H9 (cell line): ENCODE measurements around the gene CHMP3. TPM values are rescaled to one million over a fixed set of nuclear protein-coding genes. Genes with fewer than 3 reads are reported as not detected.

Experiments
- DNase-seq: peaks from one replicate; pipeline ENCODE4 v3.0.0-alpha.2; 2017
- H2AFZ ChIP-seq: one replicate; pipeline ENCODE4 v1.6.1; 2013; ENCODE audit warnings: mild to moderate bottlenecking, low read length, control low read depth, moderate library complexity
- H2AK5ac ChIP-seq: 2 replicates; pipeline ENCODE4 v1.6.1; 2013; ENCODE audit warnings: low read length, control low read depth, mixed read lengths; ENCODE audit not compliant: insufficient read length
- H2BK120ac ChIP-seq: one replicate; pipeline ENCODE4 v1.6.1; 2013; ENCODE audit warnings: low read depth, mild to moderate bottlenecking, low read length, control low read depth, inconsistent platforms; ENCODE audit not compliant: poor library complexity, severe bottlenecking
- H2BK12ac ChIP-seq: 2 replicates; pipeline ENCODE4 v1.6.1; 2013; ENCODE audit warnings: low read length, control low read depth, mixed read lengths, low read depth; ENCODE audit not compliant: insufficient read length
- H2BK15ac ChIP-seq: 2 replicates; pipeline ENCODE4 v1.6.1; 2013; ENCODE audit warnings: low read depth, low read length, control low read depth
- H2BK20ac ChIP-seq: one replicate; pipeline ENCODE4 v1.6.1; 2013; ENCODE audit warnings: low read depth, mild to moderate bottlenecking, low read length, control low read depth, inconsistent platforms; ENCODE audit not compliant: poor library complexity, severe bottlenecking
- H2BK5ac ChIP-seq: 2 replicates; pipeline ENCODE4 v1.6.1; 2013; ENCODE audit warnings: low read length, control low read depth, mixed read lengths; ENCODE audit not compliant: insufficient read length
- H3K14ac ChIP-seq: 2 replicates; pipeline ENCODE4 v1.6.1; 2013; ENCODE audit warnings: low read length, control low read depth; ENCODE audit not compliant: insufficient read depth
- H3K18ac ChIP-seq: 2 replicates; pipeline ENCODE4 v1.6.1; 2013; ENCODE audit warnings: low read depth, mild to moderate bottlenecking, mixed read lengths, low read length, control low read depth; ENCODE audit not compliant: insufficient read length
- H3K23ac ChIP-seq: 2 replicates; pipeline ENCODE4 v1.6.1; 2013; ENCODE audit warnings: low read length, control low read depth, mixed read lengths, low read depth; ENCODE audit not compliant: insufficient read length
- H3K23me2 ChIP-seq: 2 replicates; pipeline ENCODE4 v1.6.1; 2013; ENCODE audit warnings: low read depth, mild to moderate bottlenecking, mixed read lengths, low read length, control low read depth; ENCODE audit not compliant: insufficient read length, poor library complexity, severe bottlenecking
- H3K27ac ChIP-seq: 2 replicates; pipeline ENCODE4 v1.5.1; 2013; ENCODE audit warnings: low read length, control low read depth, mixed read lengths, low read depth; ENCODE audit not compliant: insufficient read length
- H3K27me3 ChIP-seq: 2 replicates; pipeline ENCODE4 v1.6.1; 2013; ENCODE audit warnings: low read length, control low read depth, inconsistent platforms; ENCODE audit not compliant: insufficient read depth
- H3K4ac ChIP-seq: 2 replicates; pipeline ENCODE4 v1.6.1; 2013; ENCODE audit warnings: low read depth, mild to moderate bottlenecking, control low read depth, inconsistent platforms, low read length, moderate library complexity
- H3K4me1 ChIP-seq: 2 replicates; pipeline ENCODE4 v1.6.1; 2013; ENCODE audit warnings: low read length, control low read depth, inconsistent platforms; ENCODE audit not compliant: insufficient read depth
- H3K4me2 ChIP-seq: 2 replicates; pipeline ENCODE4 v1.6.1; 2013; ENCODE audit warnings: low read length, control low read depth, mixed read lengths; ENCODE audit not compliant: insufficient read length, insufficient read depth
- H3K56ac ChIP-seq: 2 replicates; pipeline ENCODE4 v1.6.1; 2013; ENCODE audit warnings: low read depth, mild to moderate bottlenecking, mixed read lengths, low read length, control low read depth; ENCODE audit not compliant: insufficient read length
- H3K79me1 ChIP-seq: 2 replicates; pipeline ENCODE4 v1.6.1; 2013; ENCODE audit warnings: low read depth, mild to moderate bottlenecking, moderate library complexity, low read length, control low read depth, inconsistent platforms; ENCODE audit not compliant: insufficient read depth, poor library complexity, severe bottlenecking
- H3K79me2 ChIP-seq: 2 replicates; pipeline ENCODE4 v1.6.1; 2013; ENCODE audit warnings: low read length, control low read depth, inconsistent platforms; ENCODE audit not compliant: insufficient read depth
- H3K9ac ChIP-seq: 2 replicates; pipeline ENCODE4 v1.6.1; 2013; ENCODE audit warnings: low read length, control low read depth, mixed read lengths; ENCODE audit not compliant: insufficient read length; ENCODE audit errors: extremely low read depth
- H3K9me3 ChIP-seq: one replicate; pipeline ENCODE4 v1.6.1; 2013; ENCODE audit warnings: low read depth, low read length, inconsistent platforms; ENCODE audit not compliant: control insufficient read depth
- H3T11ph ChIP-seq: one replicate; pipeline ENCODE4 v1.6.1; 2013; ENCODE audit warnings: mild to moderate bottlenecking, low read length, control low read depth, inconsistent platforms
- H4K20me1 ChIP-seq: one replicate; pipeline ENCODE4 v1.6.1; 2013; ENCODE audit not compliant: control insufficient read depth, insufficient read length, insufficient read depth
- H4K5ac ChIP-seq: 2 replicates; pipeline ENCODE4 v1.6.1; 2013; ENCODE audit warnings: low read depth, mild to moderate bottlenecking, mixed read lengths, low read length, control low read depth; ENCODE audit not compliant: insufficient read length
- H4K8ac ChIP-seq: replicated peaks from 2 replicates; pipeline ENCODE4 v1.6.1; 2013; ENCODE audit warnings: low read length, control low read depth, mixed read lengths, low read depth; ENCODE audit not compliant: insufficient read length
- H4K91ac ChIP-seq: 2 replicates; pipeline ENCODE4 v1.6.1; 2013; ENCODE audit warnings: low read depth, mild to moderate bottlenecking, moderate library complexity, mixed read lengths, low read length, control low read depth; ENCODE audit not compliant: insufficient read length
- H3K27ac Mint-ChIP-seq, 3 experiments: 2 replicates in 2 of 3; 3 replicates in 1 of 3; pipeline ENCODE4 v1.8.0; 2020 to 2021; ENCODE audit warnings: mixed read lengths in 3 of 3, mild to moderate bottlenecking in 1 of 3, moderate library complexity in 1 of 3
- H3K27me3 Mint-ChIP-seq: 2 replicates; pipeline ENCODE4 v1.8.0; 2021; ENCODE audit warnings: low read depth, mild to moderate bottlenecking, moderate library complexity, mixed read lengths
- H3K36me3 Mint-ChIP-seq, 3 experiments: 2 replicates in 2 of 3; 3 replicates in 1 of 3; pipeline ENCODE4 v1.8.0; 2020 to 2021; ENCODE audit warnings: low read depth in 3 of 3, mixed read lengths in 3 of 3; ENCODE audit not compliant: insufficient read depth in 1 of 3
- H3K4me1 Mint-ChIP-seq, 2 experiments: 2 replicates each; pipeline ENCODE4 v1.8.0; 2020; ENCODE audit warnings: mixed read lengths in 2 of 2
- H3K4me3 Mint-ChIP-seq, 2 experiments: 2 replicates in 1 of 2; 3 replicates in 1 of 2; pipeline ENCODE4 v1.8.0; 2020 to 2021; ENCODE audit warnings: mild to moderate bottlenecking in 2 of 2, mixed read lengths in 2 of 2, moderate library complexity in 1 of 2
- H3K9me3 Mint-ChIP-seq, 2 experiments: 2 replicates in 1 of 2; 3 replicates in 1 of 2; pipeline ENCODE4 v1.8.0; 2020; ENCODE audit warnings: mild to moderate bottlenecking in 2 of 2, mixed read lengths in 2 of 2, moderate library complexity in 1 of 2
- CTCF ChIP-seq: fragments of 200-600 bp; sonication (generic); conservative IDR thresholded peaks from 3 replicates; pipeline ENCODE4 v1.8.0; 2021; ENCODE audit warnings: antibody characterized with exemption, mild to moderate bottlenecking
- WGBS: extraction: QIAGEN DNeasy Blood & Tissue Kit; methylation state at CpG from one replicate; pipeline ENCODE4 v1.1.7; 2013; ENCODE audit warnings: missing lambda C conversion rate, low lambda C conversion rate, mixed read lengths; ENCODE audit not compliant: insufficient read length; ENCODE audit errors: extremely low coverage; 5-methylcytosine and 5-hydroxymethylcytosine counted together
- total RNA-seq: library from RNA; stranded (reverse); gene quantifications from 2 replicates; pipeline ENCODE4 v1.2.1, GENCODE V29; 2021

CHMP3 gene
- total RNA-seq, 1 experiment from 2014 or later = 28.8 TPM

GRCh38 chr2:86480105-86480504, 83.1 kb downstream of the CHMP3 start:
- no peak for TF ChIP-seq CTCF
- DNase-seq = no peak
- Mint-ChIP-seq H3K27me3 (no peaks in the 10 kb centered on the region), H3K27ac (peak overlapping the region in 1 of 3 experiments; percentile 53; a peak in 2 of 7 replicates), H3K4me1 (peaks cover 15 to 20% of the 10 kb centered on the region in 2 experiments), H3K36me3 (peaks cover 39 to 89% (median 82%) of the 10 kb centered on the region in 3 experiments; a peak in 6 of 7 replicates), H3K9me3 (no peaks in the 10 kb centered on the region), H3K4me3 (no peak overlapping the region)
- H4K5ac ChIP-seq = no peak overlapping the region
- H4K8ac ChIP-seq = no peak overlapping the region
- no peak overlapping the region for H3K14ac ChIP-seq
- H3K27me3 ChIP-seq = no peaks in the 10 kb centered on the region
- no peak overlapping the region for H2AK5ac ChIP-seq
- H3K9me3 ChIP-seq = no peaks in the 10 kb centered on the region
- H2BK120ac ChIP-seq = no peak overlapping the region
- no peaks in the 10 kb centered on the region for H4K20me1 ChIP-seq
- H3T11ph ChIP-seq = no peak overlapping the region
- no peak overlapping the region for H2AFZ ChIP-seq
- H3K27ac ChIP-seq = no peak overlapping the region
- H3K23me2 ChIP-seq = no peaks in the 10 kb centered on the region
- no peak overlapping the region for H2BK5ac ChIP-seq
- H3K4ac ChIP-seq = no peak overlapping the region
- WGBS = no CpG with 5 or more reads among the region's 7 CpGs
- H2BK15ac ChIP-seq = no peak overlapping the region
- H3K23ac ChIP-seq = no peak overlapping the region
- no peak overlapping the region for H4K91ac ChIP-seq
- no peaks in the 10 kb centered on the region for H3K79me1 ChIP-seq
- H2BK12ac ChIP-seq = no peak overlapping the region
- no peak overlapping the region for H3K56ac ChIP-seq
- H3K4me2 ChIP-seq = no peak overlapping the region
- no peak overlapping the region for H2BK20ac ChIP-seq
- H3K79me2 ChIP-seq = no peaks in the 10 kb centered on the region
- 0 out of 2 replicates have a peak, but pooled peaks cover 2% of the 10 kb centered on the region for H3K4me1 ChIP-seq
- H3K18ac ChIP-seq = no peak overlapping the region
- no peak overlapping the region for H3K9ac ChIP-seq
